Epithelial cell of proximal tubule (primary cell): ENCODE measurements around the gene MINK1. TPM values are rescaled to one million over a fixed set of nuclear protein-coding genes. Genes with fewer than 3 reads are reported as not detected.

Experiments used
- DNase-seq: peaks from one replicate; pipeline ENCODE4 v3.0.0-alpha.2; 2011; ENCODE audit warnings: low read depth
- H3K4me3 ChIP-seq: 2 replicates; pipeline ENCODE4 v1.5.1; 2011; ENCODE audit warnings: low read depth, mild to moderate bottlenecking, low read length
- total RNA-seq: library from RNA; depleted of rRNA; stranded (reverse); fragments of >200 nt; gene quantifications from 2 replicates; pipeline ENCODE4 v1.2.3, GENCODE V29; 2015
- TF ChIP-seq, protein P1 (sequence below): conservative IDR thresholded peaks from 2 replicates; pipeline ENCODE4 v1.5.1; 2012; ENCODE audit warnings: low read depth, mild to moderate bottlenecking, low read length

Gene MINK1
- total RNA-seq, 1 donor from 2014 or later = 39.9 TPM

DNA sequence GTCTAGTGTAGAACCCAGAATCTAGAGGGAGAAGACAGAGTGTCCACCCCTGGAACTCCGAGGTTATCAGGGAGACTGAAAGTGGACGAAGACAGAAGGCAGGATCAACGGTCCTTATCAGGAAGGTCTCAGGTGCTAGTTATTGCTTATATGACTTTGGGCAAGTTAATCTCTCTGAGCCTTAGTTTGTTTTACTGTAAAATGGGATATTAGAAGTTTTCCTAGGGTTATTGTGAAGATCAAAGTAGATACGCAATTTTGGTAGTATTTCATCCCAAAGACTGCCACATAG lies 108.1 kb downstream of the MINK1 start:
- peak overlapping the region; percentile 93 for H3K4me3 ChIP-seq
- no peak for DNase-seq
- TF ChIP-seq, protein P1, sequence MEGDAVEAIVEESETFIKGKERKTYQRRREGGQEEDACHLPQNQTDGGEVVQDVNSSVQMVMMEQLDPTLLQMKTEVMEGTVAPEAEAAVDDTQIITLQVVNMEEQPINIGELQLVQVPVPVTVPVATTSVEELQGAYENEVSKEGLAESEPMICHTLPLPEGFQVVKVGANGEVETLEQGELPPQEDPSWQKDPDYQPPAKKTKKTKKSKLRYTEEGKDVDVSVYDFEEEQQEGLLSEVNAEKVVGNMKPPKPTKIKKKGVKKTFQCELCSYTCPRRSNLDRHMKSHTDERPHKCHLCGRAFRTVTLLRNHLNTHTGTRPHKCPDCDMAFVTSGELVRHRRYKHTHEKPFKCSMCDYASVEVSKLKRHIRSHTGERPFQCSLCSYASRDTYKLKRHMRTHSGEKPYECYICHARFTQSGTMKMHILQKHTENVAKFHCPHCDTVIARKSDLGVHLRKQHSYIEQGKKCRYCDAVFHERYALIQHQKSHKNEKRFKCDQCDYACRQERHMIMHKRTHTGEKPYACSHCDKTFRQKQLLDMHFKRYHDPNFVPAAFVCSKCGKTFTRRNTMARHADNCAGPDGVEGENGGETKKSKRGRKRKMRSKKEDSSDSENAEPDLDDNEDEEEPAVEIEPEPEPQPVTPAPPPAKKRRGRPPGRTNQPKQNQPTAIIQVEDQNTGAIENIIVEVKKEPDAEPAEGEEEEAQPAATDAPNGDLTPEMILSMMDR = no peak

DNA sequence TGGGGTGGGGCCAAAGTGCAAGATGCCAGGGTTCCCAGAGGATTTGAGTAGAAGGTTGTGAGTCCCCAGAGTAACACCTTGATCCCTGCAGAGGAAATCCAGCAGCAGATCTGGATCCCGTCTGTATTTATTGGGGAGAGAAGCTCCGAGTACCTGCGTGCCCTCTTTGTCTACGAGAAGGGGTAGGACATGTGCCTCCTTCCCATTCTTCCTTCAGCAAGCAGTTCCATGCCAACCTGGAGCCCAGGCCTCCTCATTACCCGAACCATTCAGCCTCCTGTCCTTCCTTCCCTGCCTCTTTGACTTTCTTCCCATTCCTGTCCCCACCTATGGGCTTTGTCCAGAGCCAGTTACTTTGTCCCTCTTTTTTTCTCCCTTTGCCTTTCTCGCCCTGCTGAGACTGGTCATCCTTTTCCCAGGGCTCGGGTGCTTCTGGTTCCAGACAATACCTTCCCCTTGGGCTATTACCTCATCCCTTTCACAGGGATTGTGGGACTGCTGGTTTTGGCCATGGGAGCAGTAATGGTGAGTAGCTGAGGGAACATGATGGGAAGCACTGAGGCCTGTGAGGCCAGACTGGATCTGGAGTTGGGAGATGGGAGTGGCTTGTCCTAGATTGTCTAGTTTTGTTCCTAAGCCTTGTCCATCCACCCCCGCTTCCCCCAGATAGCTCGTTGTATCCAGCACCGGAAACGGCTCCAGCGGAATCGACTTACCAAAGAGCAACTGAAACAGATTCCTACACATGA lies 109.8 kb downstream of the MINK1 start:
- DNase-seq = no peak
- TF ChIP-seq, protein P1 = no peak
- H3K4me3 ChIP-seq = no peak overlapping the region

DNA sequence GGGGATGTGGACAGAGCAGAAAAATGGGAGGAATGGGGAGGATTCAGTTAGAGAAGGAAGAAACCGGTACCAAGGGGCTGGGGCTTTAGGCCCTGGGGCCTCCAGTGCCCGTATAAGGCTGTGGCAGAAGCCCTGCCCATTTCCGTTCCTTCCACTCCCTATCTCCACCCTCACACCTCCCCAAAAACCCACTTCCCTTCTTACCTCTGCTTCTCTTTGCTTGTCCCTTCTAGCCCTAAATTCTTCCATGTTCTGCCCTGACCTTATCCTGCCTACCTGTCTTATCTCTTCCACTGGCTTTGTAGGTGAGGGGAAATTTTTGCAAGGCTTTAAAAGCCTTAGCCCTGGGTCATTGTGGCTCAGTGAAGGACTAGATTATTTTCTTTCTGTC lies 111.0 kb downstream of the MINK1 start:
- TF ChIP-seq, protein P1 = no peak
- no peak overlapping the region for H3K4me3 ChIP-seq
- no peak for DNase-seq

DNA sequence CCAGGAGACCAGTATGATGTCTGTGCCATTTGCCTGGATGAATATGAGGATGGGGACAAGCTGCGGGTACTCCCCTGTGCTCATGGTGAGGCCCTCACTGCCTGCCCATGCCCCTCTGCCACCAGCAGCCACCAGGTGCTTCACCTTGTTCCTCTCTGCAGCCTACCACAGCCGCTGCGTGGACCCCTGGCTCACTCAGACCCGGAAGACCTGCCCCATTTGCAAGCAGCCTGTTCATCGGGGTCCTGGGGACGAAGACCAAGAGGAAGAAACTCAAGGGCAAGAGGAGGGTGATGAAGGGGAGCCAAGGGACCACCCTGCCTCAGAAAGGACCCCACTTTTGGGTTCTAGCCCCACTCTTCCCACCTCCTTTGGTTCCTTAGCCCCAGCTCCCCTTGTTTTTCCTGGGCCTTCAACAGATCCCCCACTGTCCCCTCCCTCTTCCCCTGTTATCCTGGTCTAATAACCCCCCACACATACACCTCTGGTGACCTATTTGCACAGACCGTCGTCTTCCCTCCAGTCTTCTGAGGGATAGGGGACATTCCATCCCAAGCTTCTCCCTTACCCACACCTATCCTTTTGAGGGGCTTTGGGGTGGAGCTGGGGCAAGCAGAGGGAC lies 111.5 kb downstream of the MINK1 start:
- TF ChIP-seq, protein P1 = no peak
- H3K4me3 ChIP-seq = no peak overlapping the region

DNA sequence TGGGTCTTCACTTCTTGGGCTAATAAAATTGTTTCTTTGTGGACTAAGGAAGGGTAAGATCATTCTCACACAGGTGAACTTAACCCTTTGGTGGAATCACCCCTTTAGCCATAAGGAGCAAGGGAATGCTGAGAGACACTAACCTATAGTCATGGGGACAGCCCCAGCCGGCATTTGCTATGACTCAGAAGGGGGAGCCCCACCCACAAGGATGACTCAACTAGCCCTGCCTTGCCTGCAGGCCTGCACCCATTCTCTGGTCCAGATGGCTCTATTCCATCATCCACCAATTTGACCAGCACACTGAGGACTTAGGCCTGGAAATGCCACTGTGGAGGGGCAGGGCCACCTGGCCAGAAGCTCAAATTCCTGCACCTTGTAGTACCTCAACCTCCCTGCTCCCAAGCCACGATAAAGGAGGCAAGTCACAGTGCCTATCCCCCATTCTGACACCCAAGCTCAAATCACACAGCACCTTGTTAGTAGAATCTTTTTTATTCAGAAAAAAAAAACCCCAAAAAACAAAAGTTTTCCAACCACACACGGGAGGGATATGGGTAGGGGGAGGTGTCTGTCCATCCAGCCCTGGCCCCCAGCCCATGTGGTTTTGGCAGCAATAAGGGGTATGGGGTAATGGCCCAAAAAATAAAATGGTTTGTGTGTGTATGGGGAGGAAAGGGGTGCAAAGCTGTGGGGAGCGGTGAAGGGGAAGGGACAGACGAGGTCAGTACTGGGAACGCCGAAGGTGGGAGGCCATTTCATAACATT lies 112.2 kb downstream of the MINK1 start:
- no peak for DNase-seq
- H3K4me3 ChIP-seq = peak overlapping the region; percentile 96
- TF ChIP-seq, protein P1 = no peak

More for the DNA sequence above, 111.5 kb downstream of the MINK1 start:
- DNase-seq = no peak

DNA sequence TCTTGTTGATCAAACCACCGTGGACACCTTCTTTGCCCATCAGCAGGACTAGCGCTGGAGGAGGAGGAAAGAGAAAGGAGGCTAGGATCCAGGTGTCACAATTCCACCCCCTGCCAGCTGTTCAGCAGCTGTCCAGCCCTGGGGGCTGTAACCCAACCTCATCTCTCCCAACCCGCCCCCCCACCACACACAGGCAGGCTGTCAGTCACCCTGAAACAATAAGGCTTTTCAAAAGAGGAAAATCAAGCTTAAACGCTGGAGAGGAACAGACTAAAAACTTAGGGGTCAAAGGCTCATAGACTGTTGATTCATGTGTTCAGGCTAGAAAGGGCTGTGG lies 112.8 kb downstream of the MINK1 start:
- peak overlapping the region; percentile 96 for H3K4me3 ChIP-seq
- no peak for DNase-seq
- TF ChIP-seq, protein P1 = no peak
